HFF-Myc (cell line): Measurements from ENCODE around the gene GPR3.
A peak's percentile ranks its signal among the peaks of the same experiment; 100 is the strongest.

Experiments used
- DNase-seq: peaks from one replicate; pipeline ENCODE4 v3.0.0-alpha.2; 2011; ENCODE audit warnings: low read depth; ENCODE audit errors: extremely low read depth
- H3K4me3 ChIP-seq: replicated peaks from 2 replicates; pipeline ENCODE4 v1.5.1; 2011; ENCODE audit warnings: low read depth, mild to moderate bottlenecking, control low read depth, low read length
- CTCF ChIP-seq: IDR thresholded peaks from 2 replicates; pipeline ENCODE4 v1.5.1; 2012; ENCODE audit warnings: mild to moderate bottlenecking, low read depth, low read length, control low read depth; ENCODE audit errors: missing control alignments

GPR3 gene

DNA sequence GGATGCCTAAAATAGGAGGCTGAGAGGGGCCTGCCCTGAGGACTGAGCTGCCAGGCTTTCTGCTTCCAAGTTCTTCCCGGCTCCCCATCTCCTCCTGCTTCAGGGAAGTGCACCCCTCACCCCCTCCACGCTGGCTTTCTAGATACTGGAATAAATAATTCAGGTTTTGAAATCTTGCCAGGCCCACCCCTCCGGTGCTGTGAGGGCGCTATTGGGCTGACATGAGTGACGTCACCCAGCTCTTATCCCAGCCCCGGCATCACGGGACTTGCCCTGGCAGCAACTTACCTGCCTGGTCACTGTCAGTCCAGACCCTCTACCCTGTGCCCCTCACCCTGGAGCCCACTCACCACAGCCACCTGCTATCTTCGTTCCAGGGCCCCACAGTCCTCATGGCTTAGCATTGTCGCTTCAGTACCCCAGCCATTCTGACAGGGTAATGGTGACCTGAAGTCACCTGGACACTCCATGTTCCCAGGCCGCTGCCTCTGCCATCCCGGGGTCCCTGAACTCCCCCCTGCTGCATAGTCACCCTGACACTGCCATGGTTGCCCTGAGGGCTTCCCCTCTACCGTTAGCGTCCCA is 819 bp upstream of the GPR3 start:
- no peak for DNase-seq
- TF ChIP-seq CTCF = no peak
- H3K4me3 ChIP-seq = peak overlapping the region; percentile 84

DNA sequence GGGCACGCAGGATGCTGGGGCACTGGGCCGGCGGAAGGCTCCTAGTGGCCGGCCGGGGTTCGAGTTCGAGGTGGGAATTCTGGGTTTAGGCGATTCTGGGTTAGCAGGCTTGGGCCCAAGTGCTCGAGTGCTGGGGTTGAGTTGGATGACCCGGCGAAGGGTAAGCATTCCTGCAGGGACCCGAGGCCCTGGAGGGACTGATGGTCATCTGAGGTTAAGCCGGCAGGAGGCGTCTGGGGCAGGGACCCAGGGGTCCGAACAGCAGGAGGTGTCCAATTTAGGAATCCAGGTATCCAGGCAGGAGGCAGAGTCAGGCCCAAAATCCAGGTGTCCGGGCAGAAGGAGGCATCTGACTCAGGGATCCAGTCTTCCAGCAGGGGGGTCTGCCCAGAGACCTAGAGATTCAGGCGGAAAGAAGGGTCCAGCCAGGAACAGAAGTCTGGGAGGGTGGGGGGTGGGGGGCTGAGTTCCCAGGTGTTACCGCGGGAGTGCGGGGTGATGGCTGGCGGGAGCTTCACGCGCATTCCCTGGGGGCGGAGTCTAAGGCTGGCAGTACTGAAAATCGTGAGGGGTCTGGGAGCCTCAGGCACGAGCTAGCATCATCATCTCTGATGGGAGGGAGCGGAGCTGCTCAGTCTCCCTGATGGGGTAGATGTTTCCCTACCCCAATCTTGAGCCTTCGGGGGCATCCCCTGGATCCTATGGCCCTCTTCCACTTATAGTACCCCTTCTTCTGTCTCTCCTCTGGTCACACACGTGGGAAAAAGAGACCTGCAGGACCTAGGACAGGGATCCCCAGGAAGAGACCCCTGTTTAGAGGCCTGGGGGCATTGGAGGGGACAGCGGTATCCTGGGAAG is 585 bp downstream of the GPR3 start:
- TF ChIP-seq CTCF = no peak
- H3K4me3 ChIP-seq = peak overlapping the region; percentile 84
- no peak for DNase-seq

GRCh38 chr1:27393641-27394281 is 1.3 kb downstream of the GPR3 start:
- peak overlapping the region; percentile 84 for H3K4me3 ChIP-seq

DNA sequence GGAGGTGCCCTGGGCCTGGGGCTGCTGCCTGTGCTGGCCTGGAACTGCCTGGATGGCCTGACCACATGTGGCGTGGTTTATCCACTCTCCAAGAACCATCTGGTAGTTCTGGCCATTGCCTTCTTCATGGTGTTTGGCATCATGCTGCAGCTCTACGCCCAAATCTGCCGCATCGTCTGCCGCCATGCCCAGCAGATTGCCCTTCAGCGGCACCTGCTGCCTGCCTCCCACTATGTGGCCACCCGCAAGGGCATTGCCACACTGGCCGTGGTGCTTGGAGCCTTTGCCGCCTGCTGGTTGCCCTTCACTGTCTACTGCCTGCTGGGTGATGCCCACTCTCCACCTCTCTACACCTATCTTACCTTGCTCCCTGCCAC is 1.8 kb downstream of the GPR3 start:
- no peak for TF ChIP-seq CTCF
- no peak overlapping the region for H3K4me3 ChIP-seq
- DNase-seq = no peak

More at GRCh38 chr1:27393641-27394281, 1.3 kb downstream of the GPR3 start:
- DNase-seq = no peak
- TF ChIP-seq CTCF = no peak

GRCh38 chr1:27394925-27395324 is 2.5 kb downstream of the GPR3 start:
- no peak for DNase-seq
- no peak overlapping the region for H3K4me3 ChIP-seq
- no peak for TF ChIP-seq CTCF

DNA sequence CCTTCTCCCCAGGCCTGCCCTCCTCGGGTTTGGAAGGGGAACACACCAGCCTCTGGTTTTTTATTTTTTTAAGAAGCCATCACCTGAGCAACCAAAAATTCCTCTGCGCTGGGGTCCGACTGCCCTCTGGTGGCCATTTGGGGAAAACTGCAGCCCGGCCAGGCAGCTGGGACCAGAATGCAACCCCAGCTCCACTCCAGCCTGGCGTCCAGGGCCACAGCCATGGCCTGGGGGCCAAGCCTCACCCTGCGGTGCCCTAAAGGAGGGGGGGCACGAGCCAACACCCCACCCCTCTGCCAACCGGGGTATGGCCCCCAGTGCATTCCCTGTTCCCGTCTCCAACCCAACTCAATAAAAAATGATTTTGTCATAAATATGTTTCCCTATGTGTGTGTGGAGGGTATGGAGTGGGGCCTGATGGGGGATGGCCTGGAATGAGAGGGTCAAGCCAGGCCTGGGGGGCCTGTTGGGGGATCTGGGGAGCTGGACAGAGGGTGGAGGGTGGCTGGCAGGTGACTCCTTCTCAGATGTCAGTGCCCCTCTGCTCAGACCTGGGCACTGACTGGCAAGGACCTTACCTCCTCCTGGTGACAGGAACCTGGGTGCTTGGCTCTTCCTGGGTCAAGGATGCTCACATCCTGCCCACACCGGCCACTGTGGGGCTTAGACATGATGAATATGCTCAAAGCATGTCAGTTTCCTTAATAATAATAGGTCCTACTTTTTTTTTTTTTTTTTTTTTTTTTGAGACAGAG is 3.2 kb downstream of the GPR3 start:
- peak; percentile 52 for DNase-seq
- no peak overlapping the region for H3K4me3 ChIP-seq
- peak; percentile 94 for TF ChIP-seq CTCF
